HG03354 (cell line): ENCODE results near the gene CMPK1.
A peak's percentile ranks its signal among the peaks of the same experiment; 100 is the strongest.
"Not testable (repeated sequence)": the region's sequence is repeated elsewhere in the genome, so short reads cannot be mapped to it uniquely, and the experiment has no call there.

Source experiments
- ATAC-seq: cut with Tn5 transposase; IDR thresholded peaks from one replicate; pipeline ENCODE4 v1.9.1; 2021; ENCODE audit warnings: mild to moderate bottlenecking; ENCODE audit not compliant: unreplicated experiment, poor library complexity, severe bottlenecking

The CMPK1 gene

GRCh38 chr1:47334765-47335435, 1.3 kb downstream of the CMPK1 start:
- ATAC-seq = no peak

GRCh38 chr1:47337350-47337749, 3.8 kb downstream of the CMPK1 start:
- ATAC-seq = no peak

- ATAC-seq = no peak
Measured at GRCh38 chr1:47338249-47339077, 4.9 kb downstream of the CMPK1 start.

GRCh38 chr1:47340227-47340626, 6.6 kb downstream of the CMPK1 start:
- no peak for ATAC-seq

GRCh38 chr1:47346979-47347378, 13.4 kb downstream of the CMPK1 start:
- ATAC-seq = not testable (repeated sequence)

- ATAC-seq = no peak
Measured at GRCh38 chr1:47347735-47348134, 14.1 kb downstream of the CMPK1 start.

- no peak for ATAC-seq
Measured at GRCh38 chr1:47348246-47348645, 14.7 kb downstream of the CMPK1 start.

- ATAC-seq = peak; percentile 79
Measured at GRCh38 chr1:47351305-47351704, 17.7 kb downstream of the CMPK1 start.

- no peak for ATAC-seq
Measured at GRCh38 chr1:47361380-47361779, 27.8 kb downstream of the CMPK1 start.

- ATAC-seq = no peak
Measured at GRCh38 chr1:47362828-47363227, 29.2 kb downstream of the CMPK1 start.

GRCh38 chr1:47367651-47368050, 34.1 kb downstream of the CMPK1 start:
- no peak for ATAC-seq

- ATAC-seq = no peak
Measured at GRCh38 chr1:47371016-47371517, 37.5 kb downstream of the CMPK1 start.

GRCh38 chr1:47374501-47374900, 40.9 kb downstream of the CMPK1 start:
- ATAC-seq = no peak

- ATAC-seq = no peak
Measured at GRCh38 chr1:47378147-47378546, 44.6 kb downstream of the CMPK1 start.

GRCh38 chr1:47380699-47381098, 47.1 kb downstream of the CMPK1 start:
- no peak for ATAC-seq

GRCh38 chr1:47382399-47382983, 48.9 kb downstream of the CMPK1 start:
- ATAC-seq = no peak

- no peak for ATAC-seq
Measured at GRCh38 chr1:47384083-47384482, 50.5 kb downstream of the CMPK1 start.

GRCh38 chr1:47385020-47385419, 51.4 kb downstream of the CMPK1 start:
- no peak for ATAC-seq

GRCh38 chr1:47386268-47386667, 52.7 kb downstream of the CMPK1 start:
- no peak for ATAC-seq

- ATAC-seq = no peak
Measured at GRCh38 chr1:47388030-47388890, 54.7 kb downstream of the CMPK1 start.
